GM18526 (cell line): ENCODE measurements around the gene FGGY.

Experiments
- POLR2A ChIP-seq: IDR thresholded peaks from 3 replicates; pipeline ENCODE4 v1.6.1; 2011; ENCODE audit not compliant: insufficient read length; ENCODE audit errors: extremely low read depth

Gene FGGY

GRCh38 chr1:59442492-59442891, 145.6 kb downstream of the FGGY start:
- TF ChIP-seq POLR2A: no peak

- no peak for TF ChIP-seq POLR2A
Observed at GRCh38 chr1:59443310-59443709, 146.4 kb downstream of the FGGY start.

- no peak for TF ChIP-seq POLR2A
Observed at GRCh38 chr1:59444520-59444919, 147.6 kb downstream of the FGGY start.

GRCh38 chr1:59445040-59445439, 148.1 kb downstream of the FGGY start:
- no peak for TF ChIP-seq POLR2A

- TF ChIP-seq POLR2A: no peak
Observed at GRCh38 chr1:59446257-59446901, 149.5 kb downstream of the FGGY start.

- TF ChIP-seq POLR2A: no peak
Observed at GRCh38 chr1:59452026-59452425, 155.1 kb downstream of the FGGY start.

GRCh38 chr1:59452559-59452958, 155.7 kb downstream of the FGGY start:
- TF ChIP-seq POLR2A: no peak

GRCh38 chr1:59453297-59453968, 156.5 kb downstream of the FGGY start:
- no peak for TF ChIP-seq POLR2A

GRCh38 chr1:59455206-59455605, 158.3 kb downstream of the FGGY start:
- no peak for TF ChIP-seq POLR2A

GRCh38 chr1:59457786-59458185, 160.9 kb downstream of the FGGY start:
- TF ChIP-seq POLR2A: no peak

- no peak for TF ChIP-seq POLR2A
Observed at GRCh38 chr1:59458884-59459283, 162.0 kb downstream of the FGGY start.

- TF ChIP-seq POLR2A: no peak
Observed at GRCh38 chr1:59468828-59469428, 172.0 kb downstream of the FGGY start.

GRCh38 chr1:59473831-59474230, 176.9 kb downstream of the FGGY start:
- no peak for TF ChIP-seq POLR2A

GRCh38 chr1:59474496-59474895, 177.6 kb downstream of the FGGY start:
- no peak for TF ChIP-seq POLR2A

- no peak for TF ChIP-seq POLR2A
Observed at GRCh38 chr1:59475737-59476136, 178.8 kb downstream of the FGGY start.

- TF ChIP-seq POLR2A: no peak
Observed at GRCh38 chr1:59477286-59477685, 180.4 kb downstream of the FGGY start.
